Measurements from ENCODE around the gene COMMD8. TPM values are rescaled to one million over a fixed set of nuclear protein-coding genes. Genes with fewer than 3 reads are reported as not detected.

The COMMD8 gene
- total RNA-seq, 1 donor from 2014 or later, result 23.9 TPM

- peaks cover 13% of the 10 kb centered on the region for H3K36me3 Mint-ChIP-seq (ENCODE audit: low read depth)
- DNase-seq (no peak), ATAC-seq (ENCODE audit: low read depth) (no peak)
- H3K9me3 Mint-ChIP-seq, result peaks cover 5% of the 10 kb centered on the region
- peaks cover 70% of the 10 kb centered on the region for H3K4me1 Mint-ChIP-seq
- intact Hi-C loops (cut with micrococcal nuclease), result loop anchor here (1.0 to 2.0 kb wide), 7 partner anchors 9 to 855 kb away; partner anchors contain the start of genes COMMD8 and SLAIN2
- ChIA-PET POLR2A (interaction anchor here (1.3 to 4.1 kb wide), 6 partner anchors 8 to 429 kb away, joined by 4 to 71 read pairs (median 9); partner anchors contain the start of genes COMMD8 and NFXL1), CTCF (interaction anchor here (1.2 to 3.6 kb wide), 6 partner anchors 8 to 79 kb away, joined by 3 to 32 read pairs (median 7); partner anchors contain the start of gene COMMD8)
- no peak for TF ChIP-seq CTCF (IDR thresholded peaks at IDR 0.05)
- H3K4me3 Mint-ChIP-seq, result peak overlapping the region; percentile 99
- H3K27ac Mint-ChIP-seq, result peak overlapping the region; percentile 99
- H3K27me3 Mint-ChIP-seq, result no peaks in the 10 kb centered on the region
Observed at GRCh38 chr4:47485768-47486167, 22.3 kb upstream of the COMMD8 start.

GRCh38 chr4:47485047-47485692 lies 21.7 kb upstream of the COMMD8 start, which contains the start of gene ATP10D:
Gene ATP10D, plus strand, starts transcription at chr4:47485275. Its CDS starts 27,266 bp downstream, at chr4:47512541.
- POLR2A ChIA-PET, result interaction anchor here (0.7 to 4.1 kb wide), 10 partner anchors 9 to 429 kb away, joined by 3 to 71 read pairs (median 6); partner anchors contain the start of genes COMMD8 and NFXL1
- Mint-ChIP-seq H3K36me3 (ENCODE audit: low read depth) (peaks cover 11% of the 10 kb centered on the region), H3K27me3 (no peaks in the 10 kb centered on the region), H3K4me3 (peak within 1 kb of the TSS; percentile 99), H3K9me3 (peaks cover 5% of the 10 kb centered on the region), H3K27ac (peak within 1 kb of the TSS; percentile 99), H3K4me1 (peaks cover 64% of the 10 kb centered on the region)
- DNase-seq (peak; percentile 82), ATAC-seq (ENCODE audit: low read depth) (peak; percentile 96)
- intact Hi-C loops (cut with micrococcal nuclease), result loop anchor here (1.0 to 2.0 kb wide), 7 partner anchors 9 to 856 kb away; partner anchors contain the start of genes COMMD8 and SLAIN2
- CTCF ChIA-PET, result interaction anchor here (1.0 to 3.6 kb wide), 8 partner anchors 8 to 102 kb away, joined by 3 to 32 read pairs (median 7); partner anchors contain the start of gene COMMD8
- TF ChIP-seq CTCF (IDR thresholded peaks at IDR 0.05), result no peak

- ATAC-seq (ENCODE audit: low read depth) (no peak), DNase-seq (no peak)
- POLR2A ChIA-PET, result interaction anchor here (1.1 to 4.1 kb wide), 6 partner anchors 8 to 430 kb away, joined by 3 to 71 read pairs (median 5); partner anchors contain the start of genes COMMD8 and NFXL1
- H3K27ac Mint-ChIP-seq, result peak overlapping the region; percentile 99
- H3K36me3 Mint-ChIP-seq (ENCODE audit: low read depth), result peaks cover 11% of the 10 kb centered on the region
- H3K4me3 Mint-ChIP-seq, result peak overlapping the region; percentile 99
- no peak for TF ChIP-seq CTCF (IDR thresholded peaks at IDR 0.05)
- CTCF ChIA-PET, result interaction anchor here (0.9 to 3.6 kb wide), 11 partner anchors 9 to 101 kb away, joined by 3 to 32 read pairs (median 7); partner anchors contain the start of gene COMMD8
- peaks cover 57% of the 10 kb centered on the region for H3K4me1 Mint-ChIP-seq
- H3K27me3 Mint-ChIP-seq, result no peaks in the 10 kb centered on the region
- H3K9me3 Mint-ChIP-seq, result peaks cover 5% of the 10 kb centered on the region
- intact Hi-C loops (cut with micrococcal nuclease), result loop anchor here (2.0 kb wide), 2 partner anchors 35 to 857 kb away; partner anchors contain the start of gene SLAIN2
Observed at GRCh38 chr4:47484168-47484567, 20.7 kb upstream of the COMMD8 start.

DNA sequence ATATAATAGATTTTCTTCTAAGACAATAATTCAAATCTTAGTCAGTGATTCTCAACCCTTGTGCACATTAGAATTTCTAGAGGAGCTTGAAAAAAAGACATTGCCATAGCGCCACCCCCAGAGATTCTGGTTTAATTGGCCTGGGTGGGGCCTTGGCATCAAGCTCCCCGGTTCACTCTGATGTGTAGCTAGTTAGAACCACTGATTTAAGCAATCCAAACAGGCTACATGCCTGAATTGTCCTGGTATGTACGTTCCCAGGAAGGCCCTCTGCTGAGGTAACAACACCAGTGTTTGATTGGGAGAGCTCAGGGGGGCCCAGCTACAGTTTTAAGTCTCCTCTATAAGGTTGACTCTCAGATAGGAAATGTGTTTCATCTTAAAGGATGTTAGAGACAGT lies 20.2 kb upstream of the COMMD8 start:
- intact Hi-C loops (cut with micrococcal nuclease), result loop anchor here (2.0 kb wide), 2 partner anchors 35 to 857 kb away; partner anchors contain the start of gene SLAIN2
- POLR2A ChIA-PET, result interaction anchor here (0.6 to 4.1 kb wide), 4 partner anchors 16 to 75 kb away, joined by 3 to 71 read pairs (median 22); partner anchors contain the start of gene COMMD8
- no peak for TF ChIP-seq CTCF (IDR thresholded peaks at IDR 0.05)
- H3K27me3 Mint-ChIP-seq, result no peaks in the 10 kb centered on the region
- peaks cover 52% of the 10 kb centered on the region for H3K4me1 Mint-ChIP-seq
- peaks cover 9% of the 10 kb centered on the region for H3K36me3 Mint-ChIP-seq (ENCODE audit: low read depth)
- DNase-seq, result no peak
- no peak for ATAC-seq (ENCODE audit: low read depth)
- peak overlapping the region; percentile 99 for H3K4me3 Mint-ChIP-seq
- peak overlapping the region; percentile 99 for H3K27ac Mint-ChIP-seq
- CTCF ChIA-PET, result interaction anchor here (0.9 to 3.6 kb wide), 8 partner anchors 10 to 94 kb away, joined by 3 to 32 read pairs (median 4); partner anchors contain the start of gene COMMD8
- H3K9me3 Mint-ChIP-seq, result peaks cover 2% of the 10 kb centered on the region
